SHP77 treated with DMSO at 0.1 percent for 48 hours (cell line): ENCODE results near the gene CPAMD8.

Experiments
- DNase-seq: peaks from one replicate; lab custom pipeline; 2025; lab: John Stamatoyannopoulos, UW

Gene CPAMD8

DNA sequence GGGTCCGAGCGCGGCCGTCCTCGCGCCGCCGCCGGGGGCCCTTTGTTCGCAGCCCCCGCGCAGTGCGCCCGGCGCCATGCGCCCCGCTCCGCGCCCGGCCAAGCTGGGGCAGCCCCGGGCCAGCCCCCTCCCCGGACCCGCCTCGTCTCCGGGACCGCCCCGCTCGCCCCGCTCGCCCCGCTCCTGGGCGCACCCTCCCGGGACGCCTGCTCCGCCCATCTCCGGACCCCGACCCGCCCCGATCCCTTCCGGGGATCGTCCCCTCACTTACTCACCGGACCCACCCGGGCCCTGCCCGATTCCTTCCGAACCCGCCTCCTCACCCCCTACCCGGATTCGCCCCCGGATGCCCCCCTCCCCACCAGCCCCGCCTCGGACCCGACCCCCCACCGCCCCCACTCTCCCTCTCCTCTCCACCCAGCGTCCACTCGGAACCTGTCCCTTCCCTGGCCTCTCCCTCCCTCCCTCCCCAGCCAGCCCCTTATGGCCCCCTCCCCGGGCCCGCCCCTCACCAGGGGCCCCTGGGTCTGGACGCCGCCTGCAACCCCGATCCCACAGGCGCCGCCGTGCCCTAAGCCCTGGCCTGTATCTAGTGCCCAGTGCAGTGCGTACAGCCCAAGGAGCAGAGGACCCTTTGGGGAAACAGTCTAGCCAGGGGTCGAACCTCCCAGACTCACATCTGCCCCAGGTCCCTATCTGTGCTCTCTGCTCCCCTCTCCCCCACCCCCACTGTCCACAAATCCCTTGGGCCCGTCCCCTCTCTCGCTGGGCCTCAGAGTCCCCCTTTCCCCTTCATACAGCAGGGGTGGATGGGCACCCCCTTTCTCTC lies at the start of gene CPAMD8:
TSS of gene CPAMD8 (minus strand) at position 105 of the 829 bp plus-strand sequence. CDS start 168 bp downstream, outside the sequence.
- DNase-seq = no peak

- no peak for DNase-seq
Observed at GRCh38 chr19:17075864-17076542, 49.4 kb upstream of the CPAMD8 start.

GRCh38 chr19:17075035-17075863 lies 48.6 kb upstream of the CPAMD8 start, which contains the start of the genes HAUS8 and MYO9B:
Gene HAUS8, minus strand, starts transcription at chr19:17075452. Its CDS starts 30 bp downstream, at chr19:17075422.
Gene MYO9B, plus strand, starts transcription at chr19:17075777. Its CDS starts 25,941 bp downstream, at chr19:17101718.
- DNase-seq = peak; percentile 97

- DNase-seq = no peak
Observed at GRCh38 chr19:17074634-17075034, 48.0 kb upstream of the CPAMD8 start.

DNA sequence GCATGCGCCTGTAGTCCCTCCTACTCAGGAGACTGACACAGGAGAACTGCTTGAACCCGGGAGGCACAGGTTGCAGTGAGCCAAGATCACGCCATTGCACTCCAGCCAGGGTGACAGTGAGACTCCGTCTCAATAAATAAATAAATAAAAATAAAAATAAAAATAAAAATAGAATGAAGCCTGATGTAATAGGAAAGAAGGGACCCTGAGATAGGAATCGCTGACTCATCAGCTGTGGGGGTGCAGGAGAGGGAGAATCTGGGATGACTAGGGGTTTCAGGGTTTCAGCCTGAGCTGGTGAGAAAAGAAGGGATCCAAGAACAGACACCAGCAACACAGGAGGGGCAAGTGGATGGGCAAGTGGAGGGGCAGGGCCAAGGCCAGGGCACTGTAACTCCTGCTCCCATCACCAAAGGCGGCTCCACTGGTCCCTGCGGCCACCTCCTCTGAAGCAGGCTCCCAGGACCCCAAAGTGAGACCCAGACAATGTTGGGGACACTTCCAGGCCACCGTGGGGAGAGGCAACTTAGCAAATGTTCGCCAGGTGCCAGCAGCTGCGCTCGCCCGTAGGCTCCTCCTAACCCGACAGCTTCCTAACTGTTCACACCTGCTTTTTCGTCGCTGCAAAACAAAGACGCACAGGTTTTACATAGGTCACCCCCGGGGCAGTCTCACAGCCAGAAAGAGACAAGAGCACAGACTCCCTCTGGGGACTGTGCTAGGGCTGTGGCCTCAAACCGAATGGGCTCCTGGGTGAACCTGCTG lies 47.4 kb upstream of the CPAMD8 start:
- peak; percentile 11 for DNase-seq

DNA sequence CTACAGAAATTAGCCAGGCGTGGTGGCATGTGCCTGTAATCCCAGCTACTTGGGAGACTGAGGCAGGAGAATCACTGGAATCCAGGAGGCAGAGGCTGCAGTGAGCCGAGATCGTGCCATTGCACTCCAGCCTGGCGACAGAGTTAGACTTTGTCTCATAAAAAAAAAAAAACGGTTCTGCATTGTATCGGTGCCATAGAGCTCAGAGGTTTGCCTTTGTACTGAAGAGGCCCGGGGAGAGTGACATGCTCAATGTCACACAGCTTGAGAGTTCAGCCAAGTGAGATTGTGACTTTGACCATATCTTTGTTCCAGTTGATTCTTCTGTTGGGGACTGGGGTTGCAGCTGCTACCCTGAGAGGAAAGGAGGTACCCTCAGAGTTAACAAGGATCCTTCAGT lies 44.3 kb upstream of the CPAMD8 start:
- DNase-seq = no peak

GRCh38 chr19:17070421-17070820 lies 43.8 kb upstream of the CPAMD8 start:
- no peak for DNase-seq

GRCh38 chr19:17069193-17069592 lies 42.6 kb upstream of the CPAMD8 start:
- DNase-seq = no peak

- no peak for DNase-seq
Observed at GRCh38 chr19:17063428-17063827, 36.8 kb upstream of the CPAMD8 start.

DNA sequence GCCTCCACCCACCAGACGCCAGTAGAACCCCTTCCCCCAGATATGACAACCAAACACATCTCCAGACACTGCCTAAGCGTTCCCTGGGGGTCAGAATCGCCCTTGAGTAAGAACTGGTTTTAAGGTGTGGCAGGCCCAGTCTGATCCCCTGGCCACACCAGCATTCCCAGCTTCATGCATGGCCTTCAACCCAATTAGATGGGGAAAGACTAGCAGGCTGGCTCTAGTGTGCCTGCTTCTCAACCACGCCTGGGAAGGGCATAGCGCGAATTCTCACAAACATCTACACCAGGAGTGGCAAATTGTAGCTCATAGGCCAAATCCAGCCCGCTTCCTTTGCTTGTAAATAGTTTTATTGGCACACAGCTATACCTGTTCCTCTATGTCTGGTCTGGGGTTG lies 35.1 kb upstream of the CPAMD8 start:
- DNase-seq = no peak

DNA sequence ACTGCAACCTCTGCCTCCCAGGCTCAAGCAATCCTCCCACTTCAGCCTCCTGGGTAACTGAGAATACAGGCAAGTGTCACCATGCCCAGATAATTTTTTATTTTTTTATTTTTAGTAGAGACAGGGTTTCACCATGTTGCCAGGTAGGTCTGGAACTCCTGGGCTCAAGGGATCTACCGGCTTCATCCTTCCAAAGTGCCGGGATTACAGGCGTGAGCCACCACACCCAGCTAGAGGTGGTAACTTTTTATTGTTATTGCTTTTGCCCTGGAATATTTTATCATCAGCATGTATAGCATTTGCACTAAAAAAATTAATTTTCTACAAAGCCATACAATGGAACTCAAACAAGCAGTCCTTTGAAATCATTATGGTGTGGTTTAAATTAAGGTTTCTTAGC lies 34.6 kb upstream of the CPAMD8 start:
- DNase-seq = no peak

DNA sequence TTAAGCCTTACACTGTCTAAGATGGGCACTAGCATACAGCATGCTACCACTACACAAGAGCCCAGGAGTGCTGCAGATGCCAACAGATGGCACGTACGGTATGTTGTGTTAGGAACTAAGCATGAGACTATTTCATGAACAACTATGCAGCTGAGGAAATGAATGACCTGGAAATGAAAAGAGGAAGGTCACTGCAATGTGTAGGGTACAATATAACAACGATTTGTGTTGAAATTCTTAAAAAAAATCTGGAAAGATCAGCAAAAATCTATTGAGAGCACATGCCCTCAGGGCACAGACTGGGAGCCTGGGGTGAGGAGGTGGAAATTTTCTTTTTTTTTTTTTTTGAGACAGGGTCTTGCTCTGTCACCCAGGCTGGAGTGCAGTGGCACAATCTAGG lies 34.2 kb upstream of the CPAMD8 start:
- no peak for DNase-seq

- DNase-seq = no peak
Observed at GRCh38 chr19:17058236-17058635, 31.6 kb upstream of the CPAMD8 start.

- DNase-seq = no peak
Observed at GRCh38 chr19:17055636-17056035, 29.0 kb upstream of the CPAMD8 start.

DNA sequence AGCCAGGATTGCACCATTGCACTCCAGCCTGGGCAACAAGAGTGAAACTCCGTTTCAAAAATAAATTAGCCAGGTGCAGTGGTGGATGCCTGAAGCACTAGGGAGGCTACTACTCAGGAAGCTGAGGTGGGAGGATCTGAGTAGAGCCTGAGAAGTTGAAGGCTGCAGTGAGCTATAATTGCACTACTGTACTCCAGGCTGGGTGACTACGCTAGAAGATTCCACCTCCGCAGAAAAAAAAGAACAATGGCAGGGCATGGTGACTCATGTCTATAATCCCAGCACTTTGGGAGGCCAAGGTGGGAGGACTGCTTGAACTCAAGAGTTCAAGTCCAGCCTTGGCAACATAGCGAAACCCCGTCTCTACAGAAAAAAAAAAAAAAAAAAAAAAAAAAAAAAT lies 28.1 kb upstream of the CPAMD8 start:
- no peak for DNase-seq

DNA sequence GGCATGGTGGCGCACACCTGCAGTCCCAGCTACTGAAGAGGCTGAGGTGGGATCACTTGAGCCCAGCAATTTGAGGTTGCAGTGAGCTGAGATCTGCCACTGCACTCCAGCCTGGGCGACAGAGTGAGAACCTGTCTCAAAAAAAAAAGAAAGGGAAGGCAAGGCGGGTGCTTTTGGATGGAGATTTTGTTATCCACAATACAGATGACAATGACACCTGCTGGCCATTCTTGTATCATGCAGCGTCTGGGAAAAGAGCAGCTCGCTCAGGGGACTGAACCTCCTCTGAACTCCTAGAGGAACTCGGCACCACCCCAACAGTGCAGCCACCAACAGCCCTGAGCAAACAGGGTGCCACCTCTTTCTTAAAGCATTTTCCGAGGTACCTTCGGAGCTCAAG lies 25.8 kb upstream of the CPAMD8 start:
- DNase-seq = no peak

DNA sequence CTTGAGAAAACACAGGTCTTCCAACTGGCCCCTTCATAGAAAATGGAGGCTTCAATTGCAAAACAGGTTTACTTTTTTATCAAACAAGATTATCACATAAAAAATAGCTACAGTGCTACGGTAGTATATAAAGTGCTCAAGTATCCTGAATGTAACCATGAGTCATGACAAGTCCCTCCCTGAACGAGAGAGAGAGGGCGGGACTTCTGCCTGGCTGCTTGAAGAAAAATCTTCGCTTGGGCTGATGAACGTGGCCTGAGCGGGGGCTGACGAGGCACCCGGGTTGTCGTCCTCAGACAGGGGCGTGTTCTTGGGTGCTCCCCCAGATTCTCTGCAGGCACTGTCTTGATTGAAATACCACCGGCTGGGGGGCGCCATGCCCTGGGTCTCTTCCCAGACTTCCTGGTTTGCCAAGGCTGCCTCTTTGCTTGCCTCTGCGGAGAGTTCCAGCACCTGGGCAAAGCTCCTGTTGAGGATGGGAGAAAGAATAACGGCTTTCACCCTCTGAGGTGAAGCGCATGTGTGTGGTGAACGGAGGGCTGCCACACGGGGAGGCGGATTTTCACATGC lies 23.2 kb upstream of the CPAMD8 start:
- DNase-seq = no peak

DNA sequence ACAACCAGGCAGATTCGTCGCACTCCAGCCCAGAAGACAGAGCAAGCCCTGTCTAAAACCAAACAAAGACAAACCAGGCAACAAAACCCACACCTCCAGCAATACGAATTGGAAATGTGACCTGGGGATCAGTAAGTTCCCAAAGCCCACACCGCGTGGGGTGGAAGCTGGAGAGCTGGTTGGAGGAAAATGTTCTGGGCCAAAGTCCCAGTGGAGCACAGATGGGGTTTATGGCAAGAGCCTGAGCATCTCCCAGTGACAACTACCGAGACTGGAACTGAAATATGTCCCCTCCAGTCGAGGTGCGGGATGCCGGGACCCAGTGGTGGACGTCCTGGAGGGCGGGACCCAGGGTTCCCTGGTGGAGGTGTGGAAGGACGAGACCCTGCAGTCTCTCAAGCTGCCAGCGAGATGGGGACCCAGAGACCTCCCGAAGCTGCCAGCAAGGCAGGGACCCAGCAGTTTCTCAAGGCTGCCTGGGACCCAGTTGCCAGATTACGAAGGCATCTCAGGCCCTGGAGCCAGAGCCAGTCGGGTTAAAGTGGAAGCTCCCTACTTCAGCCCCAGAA lies 22.4 kb upstream of the CPAMD8 start:
- no peak for DNase-seq

DNA sequence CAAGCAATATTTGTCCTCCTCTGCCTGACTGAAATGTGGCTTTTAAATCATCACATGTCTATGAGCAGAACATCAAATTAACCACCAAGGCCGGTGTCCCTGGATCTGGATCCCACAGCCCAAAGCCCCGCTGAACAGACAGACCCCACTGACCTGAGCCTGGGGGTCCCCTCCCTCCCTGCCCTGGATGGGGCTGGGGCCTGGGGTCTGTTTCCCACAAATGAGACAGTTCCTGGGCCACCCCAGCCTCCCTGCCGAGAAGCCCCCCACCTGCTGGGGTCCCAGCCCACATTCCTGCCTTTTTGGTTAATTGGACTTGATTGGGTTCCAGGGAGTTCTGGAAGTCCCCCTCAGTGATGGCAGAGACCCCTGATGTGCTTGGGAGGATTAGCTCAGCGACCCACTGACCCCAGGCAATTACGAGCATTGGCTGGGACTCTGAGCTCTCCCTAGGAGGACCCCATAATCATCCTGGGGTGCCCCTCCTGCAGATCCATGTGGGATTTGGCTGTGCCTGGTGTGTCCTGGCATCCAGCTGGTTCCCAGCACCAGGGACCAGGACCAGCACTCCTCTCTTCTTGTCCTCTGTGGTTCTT lies 19.4 kb upstream of the CPAMD8 start:
- DNase-seq = no peak

DNA sequence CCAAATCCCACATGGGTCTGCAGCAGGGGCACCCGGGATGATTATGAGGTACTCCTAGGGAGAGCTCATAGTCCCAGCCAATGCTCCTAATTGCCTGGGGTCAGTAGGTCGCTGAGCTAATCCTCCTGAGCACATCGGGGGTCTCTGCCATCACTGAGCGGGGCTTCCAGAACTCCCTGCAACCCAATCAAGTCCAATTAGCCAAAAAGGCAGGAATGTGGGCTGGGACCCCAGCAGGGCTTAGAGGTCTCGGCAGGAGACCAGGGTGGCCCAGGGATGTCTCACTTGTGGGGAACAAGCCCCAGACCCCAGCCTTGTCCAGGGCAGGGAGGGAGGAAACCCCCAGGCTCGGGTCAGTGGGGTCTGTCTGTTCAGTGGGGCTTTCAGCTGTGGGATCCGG lies 17.1 kb upstream of the CPAMD8 start:
- DNase-seq = no peak

- DNase-seq = no peak
Observed at GRCh38 chr19:17041976-17042375, 15.4 kb upstream of the CPAMD8 start.
